IMR-90 (cell line): ENCODE data around the gene MYOM1.

Experiments
- CEBPB ChIP-seq: IDR thresholded peaks from 2 replicates; pipeline ENCODE4 v1.6.1; 2012; ENCODE audit warnings: low read depth, low read length, improper control_type of control experiment
- MXI1 ChIP-seq: IDR thresholded peaks from 2 replicates; pipeline ENCODE4 v1.6.1; 2012; ENCODE audit warnings: low read depth, mild to moderate bottlenecking, low read length, moderate library complexity, borderline replicate concordance
- POLR2A ChIP-seq: IDR thresholded peaks from 2 replicates; pipeline ENCODE4 v1.6.1; 2012; ENCODE audit warnings: mild to moderate bottlenecking, low read depth, low read length
- RFX5 ChIP-seq: IDR thresholded peaks from 2 replicates; pipeline ENCODE4 v1.8.0; 2012; ENCODE audit warnings: low read depth, mild to moderate bottlenecking, low read length, moderate library complexity
- TF ChIP-seq, protein P1 (sequence below): conservative IDR thresholded peaks from 2 replicates; pipeline ENCODE4 v1.5.1; 2012; ENCODE audit warnings: mild to moderate bottlenecking, low read depth, low read length, improper control_type of control experiment

- TF ChIP-seq, protein P1, sequence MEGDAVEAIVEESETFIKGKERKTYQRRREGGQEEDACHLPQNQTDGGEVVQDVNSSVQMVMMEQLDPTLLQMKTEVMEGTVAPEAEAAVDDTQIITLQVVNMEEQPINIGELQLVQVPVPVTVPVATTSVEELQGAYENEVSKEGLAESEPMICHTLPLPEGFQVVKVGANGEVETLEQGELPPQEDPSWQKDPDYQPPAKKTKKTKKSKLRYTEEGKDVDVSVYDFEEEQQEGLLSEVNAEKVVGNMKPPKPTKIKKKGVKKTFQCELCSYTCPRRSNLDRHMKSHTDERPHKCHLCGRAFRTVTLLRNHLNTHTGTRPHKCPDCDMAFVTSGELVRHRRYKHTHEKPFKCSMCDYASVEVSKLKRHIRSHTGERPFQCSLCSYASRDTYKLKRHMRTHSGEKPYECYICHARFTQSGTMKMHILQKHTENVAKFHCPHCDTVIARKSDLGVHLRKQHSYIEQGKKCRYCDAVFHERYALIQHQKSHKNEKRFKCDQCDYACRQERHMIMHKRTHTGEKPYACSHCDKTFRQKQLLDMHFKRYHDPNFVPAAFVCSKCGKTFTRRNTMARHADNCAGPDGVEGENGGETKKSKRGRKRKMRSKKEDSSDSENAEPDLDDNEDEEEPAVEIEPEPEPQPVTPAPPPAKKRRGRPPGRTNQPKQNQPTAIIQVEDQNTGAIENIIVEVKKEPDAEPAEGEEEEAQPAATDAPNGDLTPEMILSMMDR, result no peak
- TF ChIP-seq RFX5, result no peak
- TF ChIP-seq POLR2A, result peak; percentile 86
- TF ChIP-seq MXI1, result no peak
- TF ChIP-seq CEBPB, result no peak
Measured at GRCh38 chr18:3261373-3262233, 41.8 kb upstream of the MYOM1 start, which contains the start of gene MYL12B.
